ENCODE results near the gene HAPSTR1.

GRCh38 chr16:9102379-9102778 is 10.9 kb downstream of the HAPSTR1 start:
- TF ChIP-seq CTCF (IDR thresholded peaks at IDR 0.05) (no peak), EP300 (IDR thresholded peaks at IDR 0.05; ENCODE audit: borderline replicate concordance in 1 of 2, low read depth in 1 of 2, low read length in 1 of 2) (peak in 1 of 2 experiments; percentile 10; a peak in 1 of 4 replicates), TAF1 (IDR thresholded peaks at IDR 0.05; ENCODE audit: borderline replicate concordance, low read depth, low read length) (no peak), MXI1 (IDR thresholded peaks at IDR 0.05; ENCODE audit: low read depth, low read length) (no peak), YY1 (IDR thresholded peaks at IDR 0.05; ENCODE audit: low read depth) (no peak), POLR2AphosphoS5 (IDR thresholded peaks at IDR 0.05; ENCODE audit: low read depth, low read length) (peak; percentile 47; the same call in 1 of the 2 replicates)
- TF ChIP-seq, protein P1, sequence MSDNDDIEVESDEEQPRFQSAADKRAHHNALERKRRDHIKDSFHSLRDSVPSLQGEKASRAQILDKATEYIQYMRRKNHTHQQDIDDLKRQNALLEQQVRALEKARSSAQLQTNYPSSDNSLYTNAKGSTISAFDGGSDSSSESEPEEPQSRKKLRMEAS (IDR thresholded peaks at IDR 0.05; ENCODE audit: low read depth): peak; percentile 61; the same call in 1 of the 2 replicates
- TF ChIP-seq, protein P2, sequence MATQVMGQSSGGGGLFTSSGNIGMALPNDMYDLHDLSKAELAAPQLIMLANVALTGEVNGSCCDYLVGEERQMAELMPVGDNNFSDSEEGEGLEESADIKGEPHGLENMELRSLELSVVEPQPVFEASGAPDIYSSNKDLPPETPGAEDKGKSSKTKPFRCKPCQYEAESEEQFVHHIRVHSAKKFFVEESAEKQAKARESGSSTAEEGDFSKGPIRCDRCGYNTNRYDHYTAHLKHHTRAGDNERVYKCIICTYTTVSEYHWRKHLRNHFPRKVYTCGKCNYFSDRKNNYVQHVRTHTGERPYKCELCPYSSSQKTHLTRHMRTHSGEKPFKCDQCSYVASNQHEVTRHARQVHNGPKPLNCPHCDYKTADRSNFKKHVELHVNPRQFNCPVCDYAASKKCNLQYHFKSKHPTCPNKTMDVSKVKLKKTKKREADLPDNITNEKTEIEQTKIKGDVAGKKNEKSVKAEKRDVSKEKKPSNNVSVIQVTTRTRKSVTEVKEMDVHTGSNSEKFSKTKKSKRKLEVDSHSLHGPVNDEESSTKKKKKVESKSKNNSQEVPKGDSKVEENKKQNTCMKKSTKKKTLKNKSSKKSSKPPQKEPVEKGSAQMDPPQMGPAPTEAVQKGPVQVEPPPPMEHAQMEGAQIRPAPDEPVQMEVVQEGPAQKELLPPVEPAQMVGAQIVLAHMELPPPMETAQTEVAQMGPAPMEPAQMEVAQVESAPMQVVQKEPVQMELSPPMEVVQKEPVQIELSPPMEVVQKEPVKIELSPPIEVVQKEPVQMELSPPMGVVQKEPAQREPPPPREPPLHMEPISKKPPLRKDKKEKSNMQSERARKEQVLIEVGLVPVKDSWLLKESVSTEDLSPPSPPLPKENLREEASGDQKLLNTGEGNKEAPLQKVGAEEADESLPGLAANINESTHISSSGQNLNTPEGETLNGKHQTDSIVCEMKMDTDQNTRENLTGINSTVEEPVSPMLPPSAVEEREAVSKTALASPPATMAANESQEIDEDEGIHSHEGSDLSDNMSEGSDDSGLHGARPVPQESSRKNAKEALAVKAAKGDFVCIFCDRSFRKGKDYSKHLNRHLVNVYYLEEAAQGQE (IDR thresholded peaks at IDR 0.05; ENCODE audit: low read depth, low read length): no peak
